ENCODE measurements around the gene RASGRF1. TPM values are rescaled to one million over a fixed set of nuclear protein-coding genes. Genes with fewer than 3 reads are reported as not detected.

RASGRF1 gene
- total RNA-seq, 6 experiments from 2014 or later, result 0.09 to 0.31 (median 0.18) TPM

DNA sequence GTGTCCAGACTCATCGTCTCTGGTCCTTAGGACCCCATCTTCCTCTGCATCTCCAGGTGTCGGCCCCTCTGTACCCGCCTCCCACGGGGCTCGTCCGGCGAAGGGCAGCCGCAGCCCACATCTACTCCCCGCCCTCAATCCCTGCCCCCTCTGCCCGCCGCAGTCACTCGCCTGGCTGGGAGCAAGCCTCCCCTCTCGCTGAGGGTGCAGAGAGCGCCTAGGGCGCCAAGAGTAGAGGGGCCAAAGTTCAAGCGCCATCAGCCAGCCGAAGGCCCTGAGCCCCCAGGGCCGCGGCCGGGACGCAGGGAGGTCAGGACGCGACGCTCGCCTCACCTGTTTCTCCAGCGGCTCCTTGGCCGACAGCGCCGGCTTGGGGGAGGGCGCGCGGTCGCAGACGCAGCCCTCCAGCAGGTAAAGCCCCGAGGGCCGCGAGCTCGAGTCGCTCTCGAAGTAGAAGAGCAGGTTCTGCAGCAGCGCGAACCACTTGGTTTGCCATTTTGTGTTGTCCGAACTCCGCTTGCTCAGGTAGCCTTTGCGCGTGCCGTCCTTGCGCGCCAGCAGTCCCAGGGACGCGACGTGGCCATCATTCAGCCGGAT is 592 bp downstream of the RASGRF1 start:
- Mint-ChIP-seq H3K4me1 (ENCODE audit: low read depth) (no peaks in the 10 kb centered on the region), H3K27ac (no peak overlapping the region), H3K4me3 (no peak overlapping the region), H3K36me3 (ENCODE audit: low read depth) (no peaks in the 10 kb centered on the region), H3K9me3 (no peaks in the 10 kb centered on the region), H3K27me3 (ENCODE audit: insufficient read depth) (peaks cover 20% of the 10 kb centered on the region)
- DNase-seq, result no peak
- TF ChIP-seq, protein P1, sequence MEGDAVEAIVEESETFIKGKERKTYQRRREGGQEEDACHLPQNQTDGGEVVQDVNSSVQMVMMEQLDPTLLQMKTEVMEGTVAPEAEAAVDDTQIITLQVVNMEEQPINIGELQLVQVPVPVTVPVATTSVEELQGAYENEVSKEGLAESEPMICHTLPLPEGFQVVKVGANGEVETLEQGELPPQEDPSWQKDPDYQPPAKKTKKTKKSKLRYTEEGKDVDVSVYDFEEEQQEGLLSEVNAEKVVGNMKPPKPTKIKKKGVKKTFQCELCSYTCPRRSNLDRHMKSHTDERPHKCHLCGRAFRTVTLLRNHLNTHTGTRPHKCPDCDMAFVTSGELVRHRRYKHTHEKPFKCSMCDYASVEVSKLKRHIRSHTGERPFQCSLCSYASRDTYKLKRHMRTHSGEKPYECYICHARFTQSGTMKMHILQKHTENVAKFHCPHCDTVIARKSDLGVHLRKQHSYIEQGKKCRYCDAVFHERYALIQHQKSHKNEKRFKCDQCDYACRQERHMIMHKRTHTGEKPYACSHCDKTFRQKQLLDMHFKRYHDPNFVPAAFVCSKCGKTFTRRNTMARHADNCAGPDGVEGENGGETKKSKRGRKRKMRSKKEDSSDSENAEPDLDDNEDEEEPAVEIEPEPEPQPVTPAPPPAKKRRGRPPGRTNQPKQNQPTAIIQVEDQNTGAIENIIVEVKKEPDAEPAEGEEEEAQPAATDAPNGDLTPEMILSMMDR (IDR thresholded peaks at IDR 0.05), result no peak

DNA sequence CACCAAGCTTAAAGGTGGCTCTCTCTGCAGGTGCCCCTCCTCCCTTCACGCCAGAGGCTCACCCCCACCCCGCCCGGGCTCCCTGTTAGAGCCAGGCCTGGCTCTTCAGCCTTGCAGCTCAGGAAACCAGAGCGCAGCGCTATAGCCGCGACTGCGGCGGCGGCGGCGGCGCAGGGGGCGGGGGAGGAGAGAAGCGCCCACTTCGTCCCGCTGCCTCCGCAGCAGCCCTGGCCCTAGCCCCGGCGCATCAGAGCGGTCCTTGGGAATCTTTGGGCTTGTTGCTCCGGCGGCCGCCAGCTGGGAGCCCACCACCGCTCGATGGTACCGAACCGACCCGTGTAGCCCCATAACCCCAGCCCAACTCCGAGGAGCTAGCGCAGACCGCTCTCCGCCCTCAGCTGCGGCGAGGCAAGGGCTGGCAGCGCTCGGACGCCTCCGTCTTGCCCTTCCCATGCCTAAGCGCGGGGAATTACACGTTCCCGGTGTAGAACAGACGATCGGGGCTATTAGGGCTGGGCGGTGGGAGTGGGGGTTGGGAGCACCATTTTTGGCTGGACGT is 1.2 kb downstream of the RASGRF1 start:
- Mint-ChIP-seq H3K27ac (no peak overlapping the region), H3K4me3 (no peak overlapping the region), H3K36me3 (ENCODE audit: low read depth) (no peaks in the 10 kb centered on the region), H3K4me1 (ENCODE audit: low read depth) (no peaks in the 10 kb centered on the region), H3K9me3 (no peaks in the 10 kb centered on the region), H3K27me3 (ENCODE audit: insufficient read depth) (peaks cover 16% of the 10 kb centered on the region)
- TF ChIP-seq, protein P1 (IDR thresholded peaks at IDR 0.05), result no peak
- no peak for DNase-seq

DNA sequence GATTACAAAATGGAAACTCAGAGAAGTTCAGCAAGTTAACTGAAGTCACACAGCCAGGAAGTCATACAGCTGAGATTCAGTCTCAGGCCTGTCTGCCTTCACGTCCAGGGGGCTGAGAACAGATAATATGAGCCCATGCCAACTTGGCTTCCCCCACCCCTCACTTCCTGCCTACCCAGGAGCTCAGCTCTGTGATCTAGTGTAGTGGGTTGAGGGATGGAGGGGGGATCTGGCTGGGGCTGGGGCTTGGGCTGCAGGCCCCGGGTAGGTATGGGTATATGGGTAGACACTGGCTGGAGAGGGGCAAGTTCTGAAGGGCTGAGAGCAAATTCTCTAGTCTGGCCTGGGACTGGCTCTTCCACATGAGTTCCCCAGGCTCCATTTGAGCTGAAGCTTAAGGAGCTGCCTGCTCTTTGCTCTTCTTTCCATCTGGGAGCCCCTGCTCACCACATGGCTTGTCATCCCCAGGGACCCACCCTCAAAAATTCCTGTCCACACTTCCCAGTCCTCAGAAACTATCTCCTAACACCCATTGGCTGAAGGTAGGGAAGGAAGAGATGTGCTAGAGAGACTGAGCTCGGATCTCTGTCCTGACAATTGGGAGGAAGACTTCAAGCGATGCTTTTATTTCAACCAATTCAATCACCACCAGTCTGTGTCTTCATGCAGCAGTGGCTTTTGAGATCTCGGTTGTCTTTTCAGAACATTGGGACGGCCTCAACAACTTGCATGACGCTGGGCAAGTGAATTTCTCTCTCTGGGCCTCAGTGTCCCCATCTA is 2.0 kb downstream of the RASGRF1 start:
- Mint-ChIP-seq H3K27ac (no peak overlapping the region), H3K9me3 (no peaks in the 10 kb centered on the region), H3K36me3 (ENCODE audit: low read depth) (no peaks in the 10 kb centered on the region), H3K4me3 (no peak overlapping the region), H3K4me1 (ENCODE audit: low read depth) (no peaks in the 10 kb centered on the region), H3K27me3 (ENCODE audit: insufficient read depth) (peaks cover 16% of the 10 kb centered on the region)
- TF ChIP-seq, protein P1 (IDR thresholded peaks at IDR 0.05), result no peak
- no peak for DNase-seq

DNA sequence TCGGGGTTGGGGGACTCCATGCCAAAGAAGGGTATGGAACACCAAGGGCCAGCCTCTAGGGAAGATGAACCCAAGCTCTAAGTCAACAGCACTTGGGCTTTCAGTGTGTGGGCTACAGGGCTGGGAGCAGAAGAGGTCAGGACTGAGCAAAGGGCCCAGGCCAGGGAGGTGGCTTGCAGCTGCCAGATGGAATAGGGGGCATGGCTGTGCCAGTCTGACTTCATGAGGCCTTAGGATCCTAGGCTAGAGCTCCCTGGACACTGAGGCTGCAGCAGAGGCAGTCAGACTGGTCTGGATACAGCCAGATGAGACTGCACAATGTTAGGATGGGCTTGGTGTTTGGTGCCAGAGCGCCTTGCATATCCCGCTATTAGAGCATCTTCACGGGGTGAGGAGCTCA is 3.8 kb downstream of the RASGRF1 start:
- no peak overlapping the region for H3K27ac Mint-ChIP-seq
- H3K4me3 Mint-ChIP-seq, result no peak overlapping the region

DNA sequence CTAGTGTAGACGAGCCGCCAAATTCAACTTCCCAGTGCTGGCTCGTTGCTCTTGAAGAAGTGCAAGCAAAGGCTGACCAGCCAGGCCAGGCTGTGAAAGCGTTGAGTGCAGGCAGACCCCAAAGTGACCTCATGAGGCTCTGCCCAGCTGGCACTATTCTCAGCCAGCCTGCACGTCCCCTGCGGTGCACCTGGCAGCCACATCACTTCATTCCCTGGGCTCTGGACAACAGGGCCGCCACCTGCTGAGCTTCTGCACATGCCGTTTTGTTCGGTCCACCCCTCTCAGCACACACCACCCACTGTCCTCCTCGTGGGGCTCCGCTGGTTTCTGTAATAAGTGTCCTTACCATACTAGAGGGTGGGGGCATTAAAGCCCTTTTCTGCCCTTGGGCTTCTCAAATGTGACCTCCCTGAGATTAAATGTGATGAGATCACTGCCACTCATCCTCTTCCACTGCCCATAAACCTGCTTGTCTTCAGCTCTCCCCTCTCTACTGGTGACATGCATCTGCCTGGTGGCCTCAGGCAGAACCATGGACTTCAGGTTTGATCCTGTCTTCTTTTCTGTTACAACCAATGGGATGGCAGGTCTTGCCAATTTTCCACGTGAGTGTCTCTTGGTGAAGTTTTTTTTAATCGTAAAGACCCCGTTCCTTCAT is 6.1 kb downstream of the RASGRF1 start:
- no peak overlapping the region for H3K27ac Mint-ChIP-seq
- H3K27me3 Mint-ChIP-seq (ENCODE audit: insufficient read depth), result peaks cover 13% of the 10 kb centered on the region
- TF ChIP-seq, protein P1 (IDR thresholded peaks at IDR 0.05), result no peak
- no peaks in the 10 kb centered on the region for H3K4me1 Mint-ChIP-seq (ENCODE audit: low read depth)
- DNase-seq, result no peak
- H3K9me3 Mint-ChIP-seq, result no peaks in the 10 kb centered on the region
- H3K36me3 Mint-ChIP-seq (ENCODE audit: low read depth), result no peaks in the 10 kb centered on the region
- H3K4me3 Mint-ChIP-seq, result no peak overlapping the region

More for the DNA sequence above, 3.8 kb downstream of the RASGRF1 start:
- Mint-ChIP-seq H3K36me3 (ENCODE audit: low read depth) (no peaks in the 10 kb centered on the region), H3K4me1 (ENCODE audit: low read depth) (no peaks in the 10 kb centered on the region), H3K27me3 (ENCODE audit: insufficient read depth) (peaks cover 14% of the 10 kb centered on the region), H3K9me3 (no peaks in the 10 kb centered on the region)
- DNase-seq, result no peak
- TF ChIP-seq, protein P1 (IDR thresholded peaks at IDR 0.05), result no peak

Data from HFFc6 (cell line).